Kidney (tissue), 14 donors: ENCODE results near the gene ROBO3. TPM values are rescaled to one million over a fixed set of nuclear protein-coding genes. Genes with fewer than 3 reads are reported as not detected.

Source experiments
- DNase-seq, 5 donors: peaks; one replicate each; pipeline ENCODE4 v3.0.0-alpha.2; 2013 to 2020
- FAIRE-seq: peaks from 2 replicates; lab custom pipeline; 2012; peaks lifted over from hg19 to GRCh38; lab: Jason Lieb, UNC
- H3K27ac ChIP-seq, 2 donors: one replicate each; pipeline ENCODE4 v1.7.0; 2013; ENCODE audit warnings: low read depth in 2 of 2, low read length in 2 of 2, inconsistent platforms in 1 of 2
- H3K27me3 ChIP-seq: one replicate; pipeline ENCODE4 v1.7.1; 2013; ENCODE audit warnings: low read length, inconsistent platforms; ENCODE audit not compliant: control insufficient read depth, insufficient read depth
- H3K36me3 ChIP-seq, 3 donors: one replicate each; pipeline versions ENCODE4 v1.7.0 to v1.7.1; 2013; ENCODE audit warnings: low read length in 3 of 3, control low read depth in 1 of 3, inconsistent platforms in 1 of 3; ENCODE audit not compliant: insufficient read depth in 3 of 3, control insufficient read depth in 2 of 3
- H3K4me1 ChIP-seq, 3 donors: one replicate each; pipeline versions ENCODE4 v1.7.0 to v1.7.1; 2013; ENCODE audit warnings: low read length in 3 of 3, inconsistent platforms in 1 of 3, low read depth in 1 of 3; ENCODE audit not compliant: control insufficient read depth in 2 of 3, insufficient read depth in 2 of 3
- H3K4me3 ChIP-seq, 3 donors: one replicate each; pipeline versions ENCODE4 v1.7.0 to v1.8.1; 2013; ENCODE audit warnings: low read length in 3 of 3, control low read depth in 1 of 3, inconsistent platforms in 1 of 3
- H3K9ac ChIP-seq, 3 donors: one replicate each; pipeline versions ENCODE4 v1.7.0 to v1.7.1; 2013; ENCODE audit warnings: low read length in 3 of 3, control low read depth in 1 of 3, inconsistent platforms in 1 of 3
- H3K9me3 ChIP-seq, 3 donors: one replicate each; pipeline versions ENCODE4 v1.7.0 to v1.7.1; 2013; ENCODE audit warnings: low read length in 3 of 3, control low read depth in 1 of 3, inconsistent platforms in 1 of 3; ENCODE audit not compliant: control insufficient read depth in 2 of 3, insufficient read depth in 1 of 3
- intact Hi-C: fragments of 100-400 bp; cut with DNase I; formaldehyde crosslinking; loops from one replicate; pipeline ENCODE4 v1.11.1; 2022
- polyA plus RNA-seq: library from polyadenylated mRNA; stranded (reverse); fragments of 350-450 nt; fragmentation: Illumina TruSeq; extraction: RNeasy Lipid Tissue Mini Kit (QIAGEN cat#74804); gene quantifications from one replicate; pipeline ENCODE4 v1.2.3, GENCODE V29; 2014; ENCODE audit warnings: low read depth, low replicate concordance; ENCODE audit not compliant: insufficient read depth
- total RNA-seq: library from RNA; stranded (reverse); fragmentation: NEBNext Ultra II Directional; extraction: Animal tissue kit (Norgen Biotek cat#: 25700); gene quantifications from one replicate; pipeline ENCODE4 v1.2.1, GENCODE V29; 2021
- TF ChIP-seq, protein P1 (sequence below): IDR thresholded peaks from 3 replicates; pipeline ENCODE4 v1.5.1; 2012; ENCODE audit warnings: mild to moderate bottlenecking, moderate library complexity, borderline replicate concordance; ENCODE audit not compliant: insufficient read depth; ENCODE audit errors: extremely low read depth
- donor health status: control.
- donor health status: control.
- donor health status: control.
- donor health status: control.
- donor health status: control.
- donor health status: DM: yes; HTN: yes; CAD: no.
- donor health status: Normal renal cell carcinoma (clear cell type).

The ROBO3 gene
- total and polyA plus RNA-seq, 2 donors from 2014 or later: 8.7 to 12.3 TPM

DNA sequence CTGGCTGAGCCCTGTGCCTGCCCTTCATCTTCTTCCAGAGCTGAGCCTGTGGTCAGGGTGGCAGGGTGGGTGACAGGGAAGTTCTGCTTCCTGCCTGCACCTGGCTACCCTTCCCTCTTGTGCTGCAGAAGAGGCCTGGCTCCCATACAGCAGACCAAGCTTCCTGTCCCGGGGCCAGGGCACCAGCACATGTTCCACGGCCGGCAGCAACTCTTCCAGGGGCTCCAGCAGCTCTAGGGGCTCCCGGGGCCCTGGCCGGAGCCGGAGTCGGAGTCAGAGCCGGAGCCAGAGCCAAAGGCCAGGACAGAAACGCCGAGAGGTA lies 15.0 kb downstream of the ROBO3 start:
- intact Hi-C loops: no loop called here

DNA sequence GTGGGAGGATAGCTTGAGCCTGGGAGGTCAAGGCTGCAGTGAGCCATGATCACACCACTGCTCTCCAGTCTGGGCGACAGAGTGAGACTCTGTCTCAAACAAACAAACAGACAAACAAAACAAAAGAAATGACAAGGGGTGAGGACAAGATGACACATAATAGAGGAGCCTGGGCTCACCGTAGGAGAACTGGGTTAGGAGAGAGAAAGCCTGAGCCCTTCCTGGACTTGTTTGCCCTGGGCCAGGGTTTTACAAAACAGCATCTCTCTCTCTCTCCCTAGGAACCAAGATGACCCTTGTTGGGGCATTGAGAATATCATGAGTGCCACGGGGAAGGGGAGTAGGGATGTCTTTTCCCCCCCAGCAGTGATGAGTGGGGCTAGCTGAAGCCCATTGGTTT lies 15.7 kb downstream of the ROBO3 start:
- no peak overlapping the region for H3K27ac ChIP-seq
- no peak overlapping the region for H3K4me3 ChIP-seq
- FAIRE-seq: no peak
- no peaks in the 10 kb centered on the region for H3K36me3 ChIP-seq
- TF ChIP-seq, protein P1, sequence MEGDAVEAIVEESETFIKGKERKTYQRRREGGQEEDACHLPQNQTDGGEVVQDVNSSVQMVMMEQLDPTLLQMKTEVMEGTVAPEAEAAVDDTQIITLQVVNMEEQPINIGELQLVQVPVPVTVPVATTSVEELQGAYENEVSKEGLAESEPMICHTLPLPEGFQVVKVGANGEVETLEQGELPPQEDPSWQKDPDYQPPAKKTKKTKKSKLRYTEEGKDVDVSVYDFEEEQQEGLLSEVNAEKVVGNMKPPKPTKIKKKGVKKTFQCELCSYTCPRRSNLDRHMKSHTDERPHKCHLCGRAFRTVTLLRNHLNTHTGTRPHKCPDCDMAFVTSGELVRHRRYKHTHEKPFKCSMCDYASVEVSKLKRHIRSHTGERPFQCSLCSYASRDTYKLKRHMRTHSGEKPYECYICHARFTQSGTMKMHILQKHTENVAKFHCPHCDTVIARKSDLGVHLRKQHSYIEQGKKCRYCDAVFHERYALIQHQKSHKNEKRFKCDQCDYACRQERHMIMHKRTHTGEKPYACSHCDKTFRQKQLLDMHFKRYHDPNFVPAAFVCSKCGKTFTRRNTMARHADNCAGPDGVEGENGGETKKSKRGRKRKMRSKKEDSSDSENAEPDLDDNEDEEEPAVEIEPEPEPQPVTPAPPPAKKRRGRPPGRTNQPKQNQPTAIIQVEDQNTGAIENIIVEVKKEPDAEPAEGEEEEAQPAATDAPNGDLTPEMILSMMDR: no peak
- H3K9me3 ChIP-seq: no peaks in the 10 kb centered on the region
- no peak overlapping the region for H3K9ac ChIP-seq
- H3K27me3 ChIP-seq: no peaks in the 10 kb centered on the region
- intact Hi-C loops: no loop called here
- no peak for DNase-seq
- H3K4me1 ChIP-seq: peaks cover 0 to 9% (median 4%) of the 10 kb centered on the region in 3 donors

More for the DNA sequence above, 15.0 kb downstream of the ROBO3 start:
- H3K36me3 ChIP-seq: no peaks in the 10 kb centered on the region
- no peak overlapping the region for H3K4me3 ChIP-seq
- FAIRE-seq (no peak), DNase-seq (no peak)
- no peak overlapping the region for H3K9ac ChIP-seq
- no peaks in the 10 kb centered on the region for H3K9me3 ChIP-seq
- TF ChIP-seq, protein P1: no peak
- no peaks in the 10 kb centered on the region for H3K27me3 ChIP-seq
- H3K27ac ChIP-seq: no peak overlapping the region
- peaks cover 0 to 11% (median 4%) of the 10 kb centered on the region in 3 donors for H3K4me1 ChIP-seq

DNA sequence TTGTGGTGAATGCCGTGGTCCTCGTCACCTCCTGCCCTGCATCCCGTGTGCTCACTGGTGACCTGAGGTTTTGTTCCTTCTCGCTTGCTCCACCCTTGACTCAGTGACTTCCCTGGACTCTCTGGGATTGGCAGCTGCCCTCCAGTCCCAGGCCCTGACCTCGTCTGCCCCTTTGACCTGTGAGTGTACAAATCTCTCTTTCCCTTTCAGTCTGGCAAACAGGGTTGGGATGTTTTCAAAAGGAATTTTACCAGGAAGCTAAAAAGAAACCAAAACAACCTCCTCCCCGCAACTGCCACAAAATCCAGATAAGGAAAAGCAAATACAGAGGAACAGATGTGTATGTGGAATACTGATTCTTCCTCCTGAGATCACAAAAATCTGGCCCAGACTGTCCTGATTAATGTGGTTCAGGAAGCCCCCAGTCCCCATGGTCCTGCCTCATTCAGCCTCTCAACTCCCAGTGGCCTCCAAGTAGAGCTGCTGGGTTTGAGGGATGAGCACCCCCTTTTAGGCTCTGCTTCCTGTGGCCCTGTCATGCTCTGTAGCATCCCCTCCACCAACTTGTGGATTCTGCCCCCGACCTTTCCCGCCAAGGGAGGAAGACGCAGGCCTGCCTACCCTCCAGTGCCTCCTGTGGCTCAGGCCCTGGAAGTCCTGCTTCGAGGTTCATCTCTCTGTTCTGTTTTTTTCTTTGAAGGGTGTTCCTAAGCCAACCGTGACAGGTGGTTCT lies 17.3 kb downstream of the ROBO3 start:
- TF ChIP-seq, protein P1: no peak
- intact Hi-C loops: no loop called here
- H3K4me3 ChIP-seq: no peak overlapping the region
- H3K27ac ChIP-seq: peak overlapping the region in 1 of 2 donors; percentile 24
- H3K36me3 ChIP-seq: no peaks in the 10 kb centered on the region
- H3K4me1 ChIP-seq: peaks cover 0 to 6% (median 1%) of the 10 kb centered on the region in 3 donors
- H3K9me3 ChIP-seq: no peaks in the 10 kb centered on the region
- DNase-seq (peak in 1 of 5 donors; percentile 31), FAIRE-seq (no peak)
- H3K9ac ChIP-seq: no peak overlapping the region
- no peaks in the 10 kb centered on the region for H3K27me3 ChIP-seq

DNA sequence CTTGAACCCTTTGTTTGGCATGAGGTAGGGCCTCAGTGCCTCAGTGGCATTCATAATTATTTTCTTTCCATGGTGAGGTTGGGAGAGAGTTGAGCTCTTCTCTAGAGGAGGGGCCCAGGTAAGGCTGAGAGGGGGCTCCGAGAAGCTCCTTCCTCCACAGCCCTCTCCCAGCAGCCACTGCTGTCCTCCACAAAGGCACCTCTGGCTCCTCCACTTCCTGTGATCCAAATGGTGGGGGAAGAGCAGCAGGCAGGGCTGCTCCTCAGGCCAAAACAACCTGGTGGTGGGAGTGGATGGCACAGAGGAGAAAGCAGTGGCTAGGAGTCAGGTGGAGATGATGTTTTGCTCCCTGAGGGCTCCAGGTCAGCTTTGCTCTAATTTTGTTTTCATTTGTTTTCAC lies 19.1 kb downstream of the ROBO3 start:
- H3K4me1 ChIP-seq: peaks cover 0 to 10% (median 0%) of the 10 kb centered on the region in 3 donors
- TF ChIP-seq, protein P1: no peak
- intact Hi-C loops: no loop called here
- no peak overlapping the region for H3K27ac ChIP-seq
- FAIRE-seq (no peak), DNase-seq (no peak)
- H3K9me3 ChIP-seq: no peaks in the 10 kb centered on the region
- H3K36me3 ChIP-seq: no peaks in the 10 kb centered on the region
- H3K27me3 ChIP-seq: no peaks in the 10 kb centered on the region
- H3K4me3 ChIP-seq: no peak overlapping the region
- H3K9ac ChIP-seq: no peak overlapping the region
